Measurements from ENCODE around the gene KCNQ1. TPM values are rescaled to one million over a fixed set of nuclear protein-coding genes. Genes with fewer than 3 reads are reported as not detected.

The KCNQ1 gene
- total RNA-seq, 2 experiments from 2014 or later = 9.1 to 10.9 TPM

GRCh38 chr11:2436013-2436520 is 8.7 kb upstream of the KCNQ1 start:
- ChIA-PET POLR2A (no interaction called here), CTCF (interaction anchor here (1.2 kb wide), 1 partner anchor 8 kb away, joined by 4 read pairs; no protein-coding TSS in a partner anchor)
- Mint-ChIP-seq H3K36me3 (ENCODE audit: low read depth) (no peaks in the 10 kb centered on the region), H3K4me3 (no peak overlapping the region), H3K27ac (no peak overlapping the region), H3K27me3 (no peaks in the 10 kb centered on the region), H3K9me3 (ENCODE audit: low read depth) (peaks cover 2% of the 10 kb centered on the region), H3K4me1 (no peaks in the 10 kb centered on the region)
- DNase-seq = no peak
- no peak for ATAC-seq
- intact Hi-C loops (cut with DNase I, micrococcal nuclease) = no loop called here

- H3K27ac Mint-ChIP-seq = no peak overlapping the region
- DNase-seq = no peak
- H3K4me1 Mint-ChIP-seq = no peaks in the 10 kb centered on the region
- no peak overlapping the region for H3K4me3 Mint-ChIP-seq
- no peak for ATAC-seq
- H3K36me3 Mint-ChIP-seq (ENCODE audit: low read depth) = no peaks in the 10 kb centered on the region
- ChIA-PET POLR2A (no interaction called here), CTCF (interaction anchor here (0.7 to 1.2 kb wide), 2 partner anchors 9 to 790 kb away, joined by 3 to 4 read pairs; no protein-coding TSS in a partner anchor)
- intact Hi-C loops (cut with DNase I, micrococcal nuclease) = no loop called here
- no peaks in the 10 kb centered on the region for H3K27me3 Mint-ChIP-seq
- peaks cover 2% of the 10 kb centered on the region for H3K9me3 Mint-ChIP-seq (ENCODE audit: low read depth)
These were observed 8.2 kb upstream of the KCNQ1 start for GRCh38 chr11:2436521-2437031.

GRCh38 chr11:2437516-2437915 is 7.3 kb upstream of the KCNQ1 start:
- H3K9me3 Mint-ChIP-seq (ENCODE audit: low read depth) = peaks cover 2% of the 10 kb centered on the region
- no peak for DNase-seq
- no peak for ATAC-seq
- ChIA-PET POLR2A (no interaction called here), CTCF (interaction anchor here (0.6 to 1.2 kb wide), 2 partner anchors 10 to 251 kb away, joined by 3 to 4 read pairs; no protein-coding TSS in a partner anchor)
- intact Hi-C loops (cut with DNase I, micrococcal nuclease) = no loop called here
- no peaks in the 10 kb centered on the region for H3K36me3 Mint-ChIP-seq (ENCODE audit: low read depth)
- H3K4me1 Mint-ChIP-seq = peaks cover 8% of the 10 kb centered on the region
- no peak overlapping the region for H3K27ac Mint-ChIP-seq
- H3K4me3 Mint-ChIP-seq = no peak overlapping the region
- H3K27me3 Mint-ChIP-seq = no peaks in the 10 kb centered on the region

- POLR2A ChIA-PET = no interaction called here
- H3K4me3 Mint-ChIP-seq = no peak overlapping the region
These were observed 5.0 kb upstream of the KCNQ1 start for GRCh38 chr11:2439820-2440219.

GRCh38 chr11:2440646-2441045 is 4.2 kb upstream of the KCNQ1 start:
- ATAC-seq = no peak
- intact Hi-C loops (cut with DNase I, micrococcal nuclease) = no loop called here

More at GRCh38 chr11:2439820-2440219, 5.0 kb upstream of the KCNQ1 start:
- Mint-ChIP-seq H3K27me3 (no peaks in the 10 kb centered on the region), H3K36me3 (ENCODE audit: low read depth) (no peaks in the 10 kb centered on the region), H3K9me3 (ENCODE audit: low read depth) (peaks cover 2% of the 10 kb centered on the region), H3K27ac (no peak overlapping the region), H3K4me1 (peaks cover 19% of the 10 kb centered on the region)
- DNase-seq (no peak), ATAC-seq (no peak)
- intact Hi-C loops (cut with DNase I, micrococcal nuclease) = no loop called here
- CTCF ChIA-PET = interaction anchor here (0.6 kb wide), 1 partner anchor 19 kb away, joined by 3 read pairs; no protein-coding TSS in a partner anchor

GRCh38 chr11:2441171-2441570 is 3.6 kb upstream of the KCNQ1 start:
- CTCF ChIA-PET = no interaction called here
- no peak overlapping the region for H3K4me3 Mint-ChIP-seq
- ATAC-seq (no peak), DNase-seq (no peak)
- peaks cover 2% of the 10 kb centered on the region for H3K9me3 Mint-ChIP-seq (ENCODE audit: low read depth)
- intact Hi-C loops (cut with DNase I, micrococcal nuclease) = no loop called here
- no peak overlapping the region for H3K27ac Mint-ChIP-seq
- H3K27me3 Mint-ChIP-seq = no peaks in the 10 kb centered on the region
- H3K4me1 Mint-ChIP-seq = peaks cover 22% of the 10 kb centered on the region
- H3K36me3 Mint-ChIP-seq (ENCODE audit: low read depth) = no peaks in the 10 kb centered on the region
- POLR2A ChIA-PET = no interaction called here

More at GRCh38 chr11:2440646-2441045, 4.2 kb upstream of the KCNQ1 start:
- H3K9me3 Mint-ChIP-seq (ENCODE audit: low read depth) = peaks cover 2% of the 10 kb centered on the region
- no peaks in the 10 kb centered on the region for H3K27me3 Mint-ChIP-seq
- H3K4me1 Mint-ChIP-seq = peaks cover 22% of the 10 kb centered on the region
- DNase-seq = peak; percentile 3
- H3K4me3 Mint-ChIP-seq = no peak overlapping the region
- CTCF ChIA-PET = no interaction called here
- H3K36me3 Mint-ChIP-seq (ENCODE audit: low read depth) = no peaks in the 10 kb centered on the region
- no peak overlapping the region for H3K27ac Mint-ChIP-seq
- POLR2A ChIA-PET = no interaction called here

GRCh38 chr11:2442589-2442988 is 2.2 kb upstream of the KCNQ1 start:
- no peaks in the 10 kb centered on the region for H3K27me3 Mint-ChIP-seq
- DNase-seq (no peak), ATAC-seq (no peak)
- CTCF ChIA-PET = interaction anchor here (1.0 kb wide), 1 partner anchor 22 kb away, joined by 5 read pairs; no protein-coding TSS in a partner anchor
- H3K4me3 Mint-ChIP-seq = no peak overlapping the region
- peaks cover 2% of the 10 kb centered on the region for H3K9me3 Mint-ChIP-seq (ENCODE audit: low read depth)
- intact Hi-C loops (cut with DNase I, micrococcal nuclease) = no loop called here
- no peaks in the 10 kb centered on the region for H3K36me3 Mint-ChIP-seq (ENCODE audit: low read depth)
- peaks cover 33% of the 10 kb centered on the region for H3K4me1 Mint-ChIP-seq
- POLR2A ChIA-PET = no interaction called here
- no peak overlapping the region for H3K27ac Mint-ChIP-seq

- peaks cover 2% of the 10 kb centered on the region for H3K9me3 Mint-ChIP-seq (ENCODE audit: low read depth)
- intact Hi-C loops (cut with DNase I, micrococcal nuclease) = no loop called here
- ATAC-seq (no peak), DNase-seq (no peak)
- H3K27me3 Mint-ChIP-seq = no peaks in the 10 kb centered on the region
- no peaks in the 10 kb centered on the region for H3K36me3 Mint-ChIP-seq (ENCODE audit: low read depth)
- peak overlapping the region; percentile 37 for H3K27ac Mint-ChIP-seq
- H3K4me3 Mint-ChIP-seq = peak overlapping the region; percentile 23
- CTCF ChIA-PET = interaction anchor here (1.1 kb wide), 2 partner anchors 67 to 89 kb away, joined by 3 read pairs; partner anchors contain the start of gene CD81
- H3K4me1 Mint-ChIP-seq = peaks cover 38% of the 10 kb centered on the region
- POLR2A ChIA-PET = no interaction called here
These were observed 1.4 kb upstream of the KCNQ1 start for GRCh38 chr11:2443406-2443805.

- no peaks in the 10 kb centered on the region for H3K36me3 Mint-ChIP-seq (ENCODE audit: low read depth)
- intact Hi-C loops (cut with DNase I, micrococcal nuclease) = loop anchor here in 1 of 2 experiments (1.0 to 2.0 kb wide), 7 partner anchors 37 to 548 kb away; partner anchors contain the start of genes CD81, CDKN1C, NAP1L4 and TSSC4
- peaks cover 38% of the 10 kb centered on the region for H3K4me1 Mint-ChIP-seq
- DNase-seq (peak; percentile 92), ATAC-seq (peak; percentile 45)
- H3K4me3 Mint-ChIP-seq = peak within 1 kb of the TSS; percentile 86
- H3K9me3 Mint-ChIP-seq (ENCODE audit: low read depth) = peaks cover 2% of the 10 kb centered on the region
- ChIA-PET CTCF (interaction anchor here (1.1 kb wide), 2 partner anchors 68 to 89 kb away, joined by 3 read pairs; partner anchors contain the start of gene CD81), POLR2A (interaction anchor here (1.5 kb wide), 1 partner anchor 66 kb away, joined by 5 read pairs; the partner anchor contains the start of gene CD81)
- H3K27me3 Mint-ChIP-seq = no peaks in the 10 kb centered on the region
- H3K27ac Mint-ChIP-seq = peak within 1 kb of the TSS; percentile 71
These were observed 657 bp upstream of the KCNQ1 start, which contains the start of gene TRPM5 for GRCh38 chr11:2443881-2444820. TRPM5 (minus strand) TSS chr11:2444514; CDS start chr11:2423036, 21,478 bp downstream.

- H3K36me3 Mint-ChIP-seq (ENCODE audit: low read depth) = no peaks in the 10 kb centered on the region
- H3K9me3 Mint-ChIP-seq (ENCODE audit: low read depth) = no peaks in the 10 kb centered on the region
- CTCF ChIA-PET = interaction anchor here (0.6 to 1.5 kb wide), 4 partner anchors 26 to 87 kb away, joined by 3 to 7 read pairs (median 4); no protein-coding TSS in a partner anchor
- H3K4me1 Mint-ChIP-seq = peaks cover 38% of the 10 kb centered on the region
- peak overlapping the region; percentile 71 for H3K27ac Mint-ChIP-seq
- intact Hi-C loops (cut with DNase I, micrococcal nuclease) = loop anchor here (1.0 to 5.0 kb wide), 4 partner anchors 35 to 441 kb away; partner anchors contain the start of gene CDKN1C (in 1 of the 2)
- no peak for ATAC-seq
- POLR2A ChIA-PET = interaction anchor here (1.5 kb wide), 1 partner anchor 68 kb away, joined by 5 read pairs; the partner anchor contains the start of gene CD81
- peak; percentile 44 for DNase-seq
- peak overlapping the region; percentile 86 for H3K4me3 Mint-ChIP-seq
- no peaks in the 10 kb centered on the region for H3K27me3 Mint-ChIP-seq
These were observed 1.1 kb downstream of the KCNQ1 start for GRCh38 chr11:2445746-2446551.
